Measurements from ENCODE around the gene LY6G5B.

Gene LY6G5B

GRCh38 chr6:31663126-31663960 lies 6.4 kb upstream of the LY6G5B start:
- no peaks in the 10 kb centered on the region for H3K9me3 Mint-ChIP-seq
- intact Hi-C loops (cut with micrococcal nuclease): no loop called here
- H3K27ac Mint-ChIP-seq: peak overlapping the region; percentile 95
- H3K4me1 Mint-ChIP-seq (ENCODE audit: low read depth): peaks cover 75% of the 10 kb centered on the region
- H3K36me3 Mint-ChIP-seq (ENCODE audit: low read depth): peaks cover 86% of the 10 kb centered on the region
- peak overlapping the region; percentile 94 for H3K4me3 Mint-ChIP-seq
- H3K27me3 Mint-ChIP-seq: no peaks in the 10 kb centered on the region

- intact Hi-C loops (cut with micrococcal nuclease): no loop called here
- no peaks in the 10 kb centered on the region for H3K9me3 Mint-ChIP-seq
- peaks cover 86% of the 10 kb centered on the region for H3K36me3 Mint-ChIP-seq (ENCODE audit: low read depth)
- peaks cover 75% of the 10 kb centered on the region for H3K4me1 Mint-ChIP-seq (ENCODE audit: low read depth)
- H3K27ac Mint-ChIP-seq: peak overlapping the region; percentile 95
- H3K4me3 Mint-ChIP-seq: peak overlapping the region; percentile 94
- no peaks in the 10 kb centered on the region for H3K27me3 Mint-ChIP-seq
Observed at GRCh38 chr6:31663961-31664789, 5.6 kb upstream of the LY6G5B start.

- Mint-ChIP-seq H3K27me3 (no peaks in the 10 kb centered on the region), H3K4me3 (peak within 1 kb of the TSS; percentile 94), H3K9me3 (no peaks in the 10 kb centered on the region), H3K27ac (peak within 1 kb of the TSS; percentile 95), H3K4me1 (ENCODE audit: low read depth) (peaks cover 74% of the 10 kb centered on the region), H3K36me3 (ENCODE audit: low read depth) (peaks cover 86% of the 10 kb centered on the region)
- intact Hi-C loops (cut with micrococcal nuclease): loop anchor here (5.0 kb wide), 4 partner anchors 43 to 157 kb away; partner anchors contain the start of genes CLIC1, DDX39B and PRRC2A
Observed at GRCh38 chr6:31664790-31665500, 4.8 kb upstream of the LY6G5B start, which contains the start of gene GPANK1. Gene GPANK1, minus strand, starts transcription at chr6:31664997. Its CDS starts 519 bp downstream, at chr6:31664478.

- Mint-ChIP-seq H3K27me3 (no peaks in the 10 kb centered on the region), H3K27ac (peak within 1 kb of the TSS; percentile 95), H3K4me3 (peak within 1 kb of the TSS; percentile 94), H3K36me3 (ENCODE audit: low read depth) (peaks cover 89% of the 10 kb centered on the region), H3K4me1 (ENCODE audit: low read depth) (peaks cover 73% of the 10 kb centered on the region), H3K9me3 (no peaks in the 10 kb centered on the region)
- intact Hi-C loops (cut with micrococcal nuclease): loop anchor here (1.0 to 5.0 kb wide), 5 partner anchors 13 to 157 kb away; partner anchors contain the start of genes BAG6, CLIC1, DDX39B and PRRC2A
Observed at GRCh38 chr6:31665501-31666336, 4.1 kb upstream of the LY6G5B start, which contains the start of gene CSNK2B. Gene CSNK2B, plus strand, starts transcription at chr6:31666080. Its CDS starts 752 bp downstream, at chr6:31666832.

GRCh38 chr6:31666337-31666965 lies 3.3 kb upstream of the LY6G5B start:
- Mint-ChIP-seq H3K27ac (peak overlapping the region; percentile 95), H3K36me3 (ENCODE audit: low read depth) (peaks cover 94% of the 10 kb centered on the region), H3K4me3 (peak overlapping the region; percentile 94), H3K27me3 (no peaks in the 10 kb centered on the region), H3K9me3 (no peaks in the 10 kb centered on the region), H3K4me1 (ENCODE audit: low read depth) (peaks cover 65% of the 10 kb centered on the region)
- intact Hi-C loops (cut with micrococcal nuclease): loop anchor here (1.0 to 5.0 kb wide), 5 partner anchors 14 to 156 kb away; partner anchors contain the start of genes BAG6, CLIC1, DDX39B and PRRC2A

- Mint-ChIP-seq H3K9me3 (no peaks in the 10 kb centered on the region), H3K36me3 (ENCODE audit: low read depth) (peaks cover 27% of the 10 kb centered on the region), H3K4me3 (no peak overlapping the region), H3K4me1 (ENCODE audit: low read depth) (peaks cover 46% of the 10 kb centered on the region), H3K27me3 (peaks cover 2% of the 10 kb centered on the region), H3K27ac (peak overlapping the region; percentile 59)
- intact Hi-C loops (cut with micrococcal nuclease): no loop called here
Observed at GRCh38 chr6:31676322-31676903, 6.6 kb downstream of the LY6G5B start.

- H3K4me1 Mint-ChIP-seq (ENCODE audit: low read depth): peaks cover 50% of the 10 kb centered on the region
- peak overlapping the region; percentile 59 for H3K27ac Mint-ChIP-seq
- intact Hi-C loops (cut with micrococcal nuclease): no loop called here
- peaks cover 4% of the 10 kb centered on the region for H3K27me3 Mint-ChIP-seq
- no peak overlapping the region for H3K4me3 Mint-ChIP-seq
- H3K36me3 Mint-ChIP-seq (ENCODE audit: low read depth): peaks cover 23% of the 10 kb centered on the region
- no peaks in the 10 kb centered on the region for H3K9me3 Mint-ChIP-seq
Observed at GRCh38 chr6:31676904-31677303, 7.1 kb downstream of the LY6G5B start.

GRCh38 chr6:31677955-31678354 lies 8.2 kb downstream of the LY6G5B start:
- Mint-ChIP-seq H3K36me3 (ENCODE audit: low read depth) (peaks cover 14% of the 10 kb centered on the region), H3K9me3 (no peaks in the 10 kb centered on the region), H3K4me3 (no peak overlapping the region)

GRCh38 chr6:31680226-31681134 lies 10.7 kb downstream of the LY6G5B start, which contains the start of gene LY6G5C:
Gene LY6G5C, minus strand, starts transcription at chr6:31681067. Its CDS starts 694 bp downstream, at chr6:31680373.
- H3K36me3 Mint-ChIP-seq (ENCODE audit: low read depth): peaks cover 23% of the 10 kb centered on the region
- peak within 1 kb of the TSS; percentile 55 for H3K27ac Mint-ChIP-seq
- intact Hi-C loops (cut with micrococcal nuclease): loop anchor here (1.0 to 2.0 kb wide), 3 partner anchors 47 to 150 kb away; no protein-coding TSS in a partner anchor
- H3K4me3 Mint-ChIP-seq: peak within 1 kb of the TSS; percentile 74
- H3K4me1 Mint-ChIP-seq (ENCODE audit: low read depth): peaks cover 56% of the 10 kb centered on the region
- no peaks in the 10 kb centered on the region for H3K9me3 Mint-ChIP-seq
- peaks cover 9% of the 10 kb centered on the region for H3K27me3 Mint-ChIP-seq

More at GRCh38 chr6:31677955-31678354, 8.2 kb downstream of the LY6G5B start:
- H3K4me1 Mint-ChIP-seq (ENCODE audit: low read depth): peaks cover 50% of the 10 kb centered on the region
- no peak overlapping the region for H3K27ac Mint-ChIP-seq
- peaks cover 4% of the 10 kb centered on the region for H3K27me3 Mint-ChIP-seq
- intact Hi-C loops (cut with micrococcal nuclease): no loop called here

GRCh38 chr6:31681135-31681671 lies 11.4 kb downstream of the LY6G5B start:
- intact Hi-C loops (cut with micrococcal nuclease): loop anchor here (2.0 kb wide), 2 partner anchors 88 to 150 kb away; no protein-coding TSS in a partner anchor

GRCh38 chr6:31683591-31683990 lies 13.8 kb downstream of the LY6G5B start:
- peaks cover 54% of the 10 kb centered on the region for H3K36me3 Mint-ChIP-seq (ENCODE audit: low read depth)
- H3K27me3 Mint-ChIP-seq: peaks cover 9% of the 10 kb centered on the region
- no peaks in the 10 kb centered on the region for H3K9me3 Mint-ChIP-seq
- no peak overlapping the region for H3K4me3 Mint-ChIP-seq
- H3K4me1 Mint-ChIP-seq (ENCODE audit: low read depth): peaks cover 33% of the 10 kb centered on the region
- no peak overlapping the region for H3K27ac Mint-ChIP-seq
- intact Hi-C loops (cut with micrococcal nuclease): no loop called here

More at GRCh38 chr6:31681135-31681671, 11.4 kb downstream of the LY6G5B start:
- Mint-ChIP-seq H3K36me3 (ENCODE audit: low read depth) (peaks cover 30% of the 10 kb centered on the region), H3K4me3 (peak overlapping the region; percentile 74), H3K27me3 (peaks cover 9% of the 10 kb centered on the region), H3K27ac (peak overlapping the region; percentile 55), H3K9me3 (no peaks in the 10 kb centered on the region), H3K4me1 (ENCODE audit: low read depth) (peaks cover 54% of the 10 kb centered on the region)

Data from dendritic cell treated with granulocyte-macrophage colony-stimulating factor and Interleukin-4, amounts not matched to agents 40 ng/mL and 50 ng/mL, for 4 days (primary cell).